Neural cell (in vitro differentiated cells): Measurements from ENCODE around the gene LGALS3. TPM values are rescaled to one million over a fixed set of nuclear protein-coding genes. Genes with fewer than 3 reads are reported as not detected.

Experiments
- H2AFZ ChIP-seq: fragments of 200-600, 300-800 bp; sonication (generic), shearing (Covaris generic); 2 replicates; pipeline ENCODE4 v1.6.0; 2014; ENCODE audit warnings: low read depth, mild to moderate bottlenecking, antibody characterized with exemption, low read length, moderate library complexity
- H3F3A ChIP-seq: fragments of 200-600 bp; shearing (Covaris generic); 2 replicates; pipeline ENCODE4 v1.6.1; 2016; ENCODE audit warnings: mild to moderate bottlenecking, moderate library complexity, mixed read lengths, antibody characterized with exemption, low read length; ENCODE audit not compliant: insufficient read depth, poor library complexity, severe bottlenecking
- H3K27ac ChIP-seq: fragments of 200-600, 300-800 bp; sonication (generic), shearing (Covaris generic); 2 replicates; pipeline ENCODE4 v1.5.1; 2014; ENCODE audit warnings: mild to moderate bottlenecking, low read length, moderate library complexity
- H3K27me3 ChIP-seq: fragments of 300-800, 200-600 bp; sonication (generic), shearing (Covaris generic); 2 replicates; pipeline ENCODE4 v1.6.0; 2014; ENCODE audit warnings: mild to moderate bottlenecking, low read depth, low read length, moderate library complexity; ENCODE audit not compliant: insufficient read depth
- H3K36me3 ChIP-seq: fragments of 300-800, 200-600 bp; sonication (generic), shearing (Covaris generic); 2 replicates; pipeline ENCODE4 v1.5.1; 2014; ENCODE audit warnings: mild to moderate bottlenecking, antibody characterized with exemption, low read length, moderate library complexity; ENCODE audit not compliant: insufficient read depth
- H3K4me2 ChIP-seq: fragments of 300-800, 200-600 bp; sonication (generic), shearing (Covaris generic); 2 replicates; pipeline ENCODE4 v1.6.0; 2014; ENCODE audit warnings: mild to moderate bottlenecking, low read length
- H3K4me3 ChIP-seq: fragments of 300-800, 200-600 bp; sonication (generic), shearing (Covaris generic); 2 replicates; pipeline ENCODE4 v1.5.1; 2014; ENCODE audit warnings: mild to moderate bottlenecking, low read length, moderate library complexity
- H3K79me2 ChIP-seq: fragments of 200-600 bp; shearing (Covaris generic); replicated peaks from 2 replicates; pipeline ENCODE4 v1.6.0; 2014; ENCODE audit warnings: mild to moderate bottlenecking, low read length, moderate library complexity; ENCODE audit not compliant: insufficient read depth
- H3K9ac ChIP-seq: fragments of 300-800, 200-600 bp; sonication (generic), shearing (Covaris generic); 2 replicates; pipeline ENCODE4 v1.6.1; 2016; ENCODE audit warnings: mild to moderate bottlenecking, low read length, mixed read lengths
- H3K9me2 ChIP-seq: fragments of 200-600 bp; shearing (Covaris generic); 2 replicates; pipeline ENCODE4 v1.6.1; 2016; ENCODE audit warnings: mild to moderate bottlenecking, low read length, mixed read lengths; ENCODE audit not compliant: insufficient read depth
- H3K9me3 ChIP-seq: fragments of 200-600, 300-800 bp; sonication (generic), shearing (Covaris generic); 2 replicates; pipeline ENCODE4 v1.6.1; 2016; ENCODE audit warnings: mild to moderate bottlenecking, mixed run types, low read length, moderate library complexity, mixed read lengths
- H4K20me1 ChIP-seq: fragments of 200-600 bp; shearing (Covaris generic); 2 replicates; pipeline ENCODE4 v1.6.1; 2016; ENCODE audit warnings: mild to moderate bottlenecking, mixed run types; ENCODE audit not compliant: insufficient read depth
- CTCF ChIP-seq: fragments of 450-650 bp; IDR thresholded peaks from 2 replicates; pipeline ENCODE4 v1.5.1; 2014; ENCODE audit warnings: antibody characterized with exemption, mild to moderate bottlenecking, moderate library complexity; ENCODE audit not compliant: poor library complexity, severe bottlenecking
- EP300 ChIP-seq: fragments of 450-650 bp; conservative IDR thresholded peaks from 2 replicates; pipeline ENCODE4 v1.6.1; 2014; ENCODE audit warnings: antibody characterized with exemption, mild to moderate bottlenecking, moderate library complexity; ENCODE audit not compliant: poor library complexity, severe bottlenecking
- EZH2 ChIP-seq: fragments of 200-600, 300-800 bp; shearing (Covaris generic), sonication (generic); IDR thresholded peaks from 2 replicates; pipeline ENCODE4 v1.6.1; 2014; ENCODE audit warnings: antibody characterized with exemption, low read length, borderline replicate concordance, mild to moderate bottlenecking; ENCODE audit not compliant: insufficient read depth, poor library complexity, severe bottlenecking
- MXI1 ChIP-seq: fragments of 450-650 bp; conservative IDR thresholded peaks from 2 replicates; pipeline ENCODE4 v1.6.1; 2014; ENCODE audit warnings: antibody characterized with exemption, mild to moderate bottlenecking; ENCODE audit not compliant: poor library complexity, severe bottlenecking
- POLR2AphosphoS5 ChIP-seq: IDR thresholded peaks from 2 replicates; pipeline ENCODE4 v1.6.1; 2012
- RAD21 ChIP-seq: fragments of 450-650 bp; conservative IDR thresholded peaks from 2 replicates; pipeline ENCODE4 v1.6.1; 2014; ENCODE audit warnings: antibody characterized with exemption, mild to moderate bottlenecking, moderate library complexity
- REST ChIP-seq: IDR thresholded peaks from 2 replicates; pipeline ENCODE4 v1.6.1; 2012; ENCODE audit warnings: borderline replicate concordance
- SMC3 ChIP-seq: fragments of 450-650 bp; conservative IDR thresholded peaks from 2 replicates; pipeline ENCODE4 v1.6.1; 2014; ENCODE audit warnings: antibody characterized with exemption, mild to moderate bottlenecking, moderate library complexity; ENCODE audit not compliant: poor library complexity
- TAF1 ChIP-seq: IDR thresholded peaks from 2 replicates; pipeline ENCODE4 v1.6.1; 2012; ENCODE audit warnings: low read depth
- polyA plus RNA-seq: library from polyadenylated mRNA; depleted of rRNA; stranded (reverse); fragments of >200 nt; gene quantifications from 2 replicates; pipeline ENCODE4 v1.2.3, GENCODE V29; 2014

Gene LGALS3
- polyA plus RNA-seq, 1 donor from 2014 or later: 0.12 TPM

- Histone ChIP-seq H3K4me3 (no peak overlapping the region), H3K36me3 (no peaks in the 10 kb centered on the region), H3K4me2 (no peak overlapping the region), H3K9me2 (no peaks in the 10 kb centered on the region), H3K79me2 (no peaks in the 10 kb centered on the region), H3K27ac (no peak overlapping the region), H4K20me1 (no peaks in the 10 kb centered on the region), H2AFZ (no peak overlapping the region), H3K9ac (no peak overlapping the region), H3K27me3 (no peaks in the 10 kb centered on the region), H3F3A (no peaks in the 10 kb centered on the region), H3K9me3 (no peaks in the 10 kb centered on the region)
- TF ChIP-seq EZH2 (no peak), EP300 (no peak), REST (no peak), MXI1 (no peak), RAD21 (no peak), TAF1 (no peak), SMC3 (no peak), POLR2AphosphoS5 (no peak), CTCF (no peak)
These were observed 22.5 kb downstream of the LGALS3 start for GRCh38 chr14:55151601-55152000.

- no peak overlapping the region for H3K4me2 ChIP-seq
- no peaks in the 10 kb centered on the region for H3F3A ChIP-seq
- TF ChIP-seq CTCF (no peak), POLR2AphosphoS5 (no peak), SMC3 (no peak), RAD21 (no peak), EZH2 (no peak), MXI1 (no peak), TAF1 (no peak), EP300 (no peak), REST (no peak)
- H3K79me2 ChIP-seq: no peaks in the 10 kb centered on the region
- H3K36me3 ChIP-seq: no peaks in the 10 kb centered on the region
- H3K27me3 ChIP-seq: no peaks in the 10 kb centered on the region
- H3K9me3 ChIP-seq: no peaks in the 10 kb centered on the region
- H3K27ac ChIP-seq: no peak overlapping the region
- H2AFZ ChIP-seq: no peak overlapping the region
- no peak overlapping the region for H3K9ac ChIP-seq
- H3K4me3 ChIP-seq: no peak overlapping the region
- H3K9me2 ChIP-seq: no peaks in the 10 kb centered on the region
- no peaks in the 10 kb centered on the region for H4K20me1 ChIP-seq
These were observed 23.2 kb downstream of the LGALS3 start for GRCh38 chr14:55152052-55152753.
